OCI-LY3 (cell line): ENCODE results near the gene NTRK2.

Source experiments
- H2AFZ ChIP-seq: fragments of 200-600, 300-600 bp; shearing (Covaris generic); 2 replicates; pipeline ENCODE4 v1.6.0; 2014; ENCODE audit warnings: antibody characterized with exemption, low read depth, low read length
- H3K27ac ChIP-seq: fragments of 200-600, 300-600 bp; sonication (generic); 2 replicates; pipeline ENCODE4 v1.5.1; 2014; ENCODE audit warnings: mild to moderate bottlenecking, low read length, moderate library complexity, mixed read lengths
- H3K27me3 ChIP-seq: fragments of 200-600, 300-600 bp; sonication (generic); 2 replicates; pipeline ENCODE4 v1.6.1; 2014; ENCODE audit warnings: low read depth, low read length, mixed read lengths
- H3K36me3 ChIP-seq: fragments of 200-600, 300-600 bp; sonication (generic); replicated peaks from 2 replicates; pipeline ENCODE3; 2014; ENCODE audit warnings: low read depth, low read length, mixed read lengths
- H3K4me1 ChIP-seq: fragments of 300-600, 200-600 bp; sonication (generic); 2 replicates; pipeline ENCODE4 v1.6.1; 2014; ENCODE audit warnings: low read length, mixed read lengths
- H3K4me2 ChIP-seq: fragments of 200-600, 300-600 bp; sonication (generic); 2 replicates; pipeline ENCODE4 v1.6.1; 2014; ENCODE audit warnings: low read length, mixed read lengths
- H3K4me3 ChIP-seq: fragments of 300-600, 200-600 bp; sonication (generic); 2 replicates; pipeline ENCODE4 v1.5.1; 2014; ENCODE audit warnings: antibody characterized with exemption, mild to moderate bottlenecking, low read length, moderate library complexity
- H3K79me2 ChIP-seq: fragments of 300-600, 200-600 bp; shearing (Covaris generic); 2 replicates; pipeline ENCODE4 v1.6.1; 2014; ENCODE audit warnings: mild to moderate bottlenecking, low read length, mixed read lengths
- H3K9ac ChIP-seq: fragments of 300-600, 200-600 bp; shearing (Covaris generic); 2 replicates; pipeline ENCODE4 v1.6.0; 2014; ENCODE audit warnings: mild to moderate bottlenecking, low read length, moderate library complexity
- H3K9me3 ChIP-seq: fragments of 200-600, 300-600 bp; shearing (Covaris generic); 2 replicates; pipeline ENCODE4 v1.6.1; 2014; ENCODE audit warnings: low read length, mixed read lengths; ENCODE audit not compliant: insufficient read depth
- H4K20me1 ChIP-seq: fragments of 200-600, 300-600 bp; sonication (generic); 2 replicates; pipeline ENCODE4 v1.6.1; 2016; ENCODE audit warnings: low read length, mixed read lengths; ENCODE audit not compliant: insufficient read depth
- CTCF ChIP-seq: fragments of 200-600, 300-600 bp; sonication (generic); IDR thresholded peaks from 2 replicates; pipeline ENCODE4 v1.5.1; 2014; ENCODE audit warnings: antibody characterized with exemption, low read length, low read depth
- EZH2phosphoT487 ChIP-seq: fragments of 200-600 bp; shearing (Covaris generic); IDR thresholded peaks from 2 replicates; pipeline ENCODE4 v1.6.1; 2018; ENCODE audit warnings: antibody characterized with exemption, mixed run types, low read depth

NTRK2 gene

GRCh38 chr9:84694248-84694647 lies 24.7 kb downstream of the NTRK2 start:
- no peaks in the 10 kb centered on the region for H3K9me3 ChIP-seq
- H4K20me1 ChIP-seq = no peaks in the 10 kb centered on the region
- H3K4me3 ChIP-seq = peak overlapping the region; percentile 70
- no peaks in the 10 kb centered on the region for H3K36me3 ChIP-seq
- no peaks in the 10 kb centered on the region for H3K79me2 ChIP-seq
- peak overlapping the region; percentile 94 for H2AFZ ChIP-seq
- H3K4me1 ChIP-seq = peaks cover 9% of the 10 kb centered on the region
- no peak overlapping the region for H3K27ac ChIP-seq
- peak overlapping the region; percentile 33; the same call in 1 of the 2 replicates for H3K9ac ChIP-seq
- H3K27me3 ChIP-seq = no peaks in the 10 kb centered on the region
- TF ChIP-seq EZH2phosphoT487 (no peak), CTCF (no peak)
- H3K4me2 ChIP-seq = peak overlapping the region; percentile 82

- Histone ChIP-seq H3K9ac (no peak overlapping the region), H3K36me3 (no peaks in the 10 kb centered on the region), H3K9me3 (no peaks in the 10 kb centered on the region), H3K27ac (no peak overlapping the region), H2AFZ (no peak overlapping the region), H3K4me3 (no peak overlapping the region), H3K27me3 (no peaks in the 10 kb centered on the region), H4K20me1 (no peaks in the 10 kb centered on the region), H3K4me2 (no peak overlapping the region), H3K79me2 (no peaks in the 10 kb centered on the region), H3K4me1 (peaks cover 16% of the 10 kb centered on the region)
- TF ChIP-seq EZH2phosphoT487 (no peak), CTCF (no peak)
Measured at GRCh38 chr9:84697042-84697441, 27.5 kb downstream of the NTRK2 start.

- Histone ChIP-seq H3K27me3 (no peaks in the 10 kb centered on the region), H3K9ac (no peak overlapping the region), H3K27ac (no peak overlapping the region), H4K20me1 (no peaks in the 10 kb centered on the region), H3K4me3 (no peak overlapping the region), H3K4me2 (no peak overlapping the region), H3K4me1 (peaks cover 21% of the 10 kb centered on the region), H3K36me3 (no peaks in the 10 kb centered on the region), H2AFZ (no peak overlapping the region), H3K9me3 (no peaks in the 10 kb centered on the region), H3K79me2 (no peaks in the 10 kb centered on the region)
- no peak for TF ChIP-seq EZH2phosphoT487
- peak; percentile 75 for TF ChIP-seq CTCF
Measured at GRCh38 chr9:84697509-84698114, 28.1 kb downstream of the NTRK2 start.

GRCh38 chr9:84698323-84698722 lies 28.8 kb downstream of the NTRK2 start:
- no peak overlapping the region for H3K4me2 ChIP-seq
- no peaks in the 10 kb centered on the region for H3K36me3 ChIP-seq
- H3K4me3 ChIP-seq = no peak overlapping the region
- H3K9me3 ChIP-seq = no peaks in the 10 kb centered on the region
- TF ChIP-seq EZH2phosphoT487 (no peak), CTCF (no peak)
- no peaks in the 10 kb centered on the region for H3K27me3 ChIP-seq
- H4K20me1 ChIP-seq = no peaks in the 10 kb centered on the region
- H2AFZ ChIP-seq = no peak overlapping the region
- H3K79me2 ChIP-seq = no peaks in the 10 kb centered on the region
- H3K9ac ChIP-seq = no peak overlapping the region
- H3K27ac ChIP-seq = no peak overlapping the region
- H3K4me1 ChIP-seq = peaks cover 21% of the 10 kb centered on the region
